H1 (cell line): ENCODE results near the gene GALNT9.
"Not testable (repeated sequence)": the region's sequence is repeated elsewhere in the genome, so short reads cannot be mapped to it uniquely, and the experiment has no call there.

Source experiments
- CTCF ChIP-seq, 3 experiments: IDR thresholded peaks; 1 replicate in 2 of 3; 2 replicates in 1 of 3; pipeline versions ENCODE4 v1.5.1 to v1.6.1; 2011; ENCODE audit warnings: low read length in 3 of 3, mild to moderate bottlenecking in 3 of 3, inconsistent platforms in 2 of 3, low read depth in 1 of 3, moderate library complexity in 1 of 3; ENCODE audit not compliant: insufficient read depth in 1 of 3; ENCODE audit errors: control extremely low read depth in 1 of 3
- POLR2A ChIP-seq, 2 experiments: IDR thresholded peaks; 1 replicate in 1 of 2; 2 replicates in 1 of 2; pipeline ENCODE4 v1.6.1; 2011; ENCODE audit warnings: low read depth in 2 of 2, low read length in 2 of 2, mild to moderate bottlenecking in 2 of 2; ENCODE audit errors: control extremely low read depth in 1 of 2

- TF ChIP-seq CTCF (IDR thresholded peaks at IDR 0.05; ENCODE audit: control extremely low read depth in 1 of 3, insufficient read depth in 1 of 3, low read depth in 1 of 3, low read length in 3 of 3); POLR2A (IDR thresholded peaks at IDR 0.05; ENCODE audit: control extremely low read depth in 1 of 2, low read depth in 2 of 2, low read length in 2 of 2): not testable (repeated sequence)
These were observed 76.4 kb downstream of the GALNT9 start for GRCh38 chr12:132252981-132253380.
